HepG2 (cell line): ENCODE measurements around the gene RHO. TPM values are rescaled to one million over a fixed set of nuclear protein-coding genes. Genes with fewer than 3 reads are reported as not detected.

Experiments used
- ATAC-seq: fragments of 200-7000 bp; cut with Tn5 transposase; 3 replicates; pipeline ENCODE4 v1.9.1; 2020; ENCODE audit warnings: mild to moderate bottlenecking, moderate library complexity
- BruUV-seq: library from RNA; stranded (reverse); fragments of 400-500 nt; replicated peaks from 2 replicates; lab custom pipeline; 2021; lab: Mats Ljungman, UMichigan
- CTCF ChIA-PET: fragments of 300-600 bp; formaldehyde crosslinking; extraction: SDS; loops from one replicate; lab custom pipeline; 2021; ENCODE audit warnings: low total read pairs, inconsistent platforms, low intra/inter-chr PET ratio; lab: Yijun Ruan, JAX
- POLR2A ChIA-PET: fragments of 350-600 bp; sonication (Branson Sonifier 250); formaldehyde crosslinking; loops from one replicate; lab custom pipeline; 2020; ENCODE audit warnings: antibody characterized with exemption, inconsistent platforms; lab: Yijun Ruan, JAX
- DNase-seq: peaks from one replicate; pipeline ENCODE4 v3.0.0-alpha.2; 2015; ENCODE audit warnings: low spot score
- FAIRE-seq: peaks from 3 replicates; lab custom pipeline; 2011; peaks lifted over from hg19 to GRCh38; lab: Jason Lieb, UNC
- H2AFZ ChIP-seq: one replicate; pipeline ENCODE4 v1.6.1; 2011; ENCODE audit warnings: low read length, inconsistent platforms
- H3K27ac ChIP-seq: fragments of 300-600 bp; 3 replicates; pipeline ENCODE4 v1.8.0; 2011; ENCODE audit warnings: mixed run types, mild to moderate bottlenecking, mixed read lengths, low read length, inconsistent platforms; ENCODE audit not compliant: insufficient read depth; ENCODE audit errors: extremely low read length
- H3K27me3 ChIP-seq, 2 experiments: fragments of 200-600 bp in 1 of 2; 2 replicates in 1 of 2; 3 replicates in 1 of 2; pipeline versions ENCODE4 v1.6.0 to v1.8.0; 2011; ENCODE audit warnings: low read length in 2 of 2, mild to moderate bottlenecking in 2 of 2, moderate library complexity in 2 of 2, inconsistent platforms in 1 of 2; ENCODE audit not compliant: insufficient read depth in 2 of 2, control insufficient read depth in 1 of 2
- H3K36me3 ChIP-seq, 2 experiments: fragments of 200-600 bp in 1 of 2; replicated peaks in 1 of 2; 2 replicates in 1 of 2; 3 replicates in 1 of 2; pipeline versions ENCODE4 v1.5.1 to v1.8.0; 2011; ENCODE audit warnings: low read length in 2 of 2, inconsistent platforms in 1 of 2; ENCODE audit not compliant: insufficient read depth in 2 of 2, control insufficient read depth in 1 of 2
- H3K4me1 ChIP-seq: 2 replicates; pipeline ENCODE4 v1.5.1; 2012; ENCODE audit warnings: low read length, inconsistent platforms; ENCODE audit not compliant: insufficient read depth
- H3K4me2 ChIP-seq: 2 replicates; pipeline ENCODE4 v1.6.0; 2011; ENCODE audit warnings: low read depth, low read length, inconsistent platforms
- H3K4me3 ChIP-seq, 3 experiments: fragments of 200-600 bp in 1 of 3; sonication (generic), shearing (Covaris generic) in 1 of 3; replicated peaks in 1 of 3; 2 replicates each; pipeline ENCODE4 v1.5.1; 2011 to 2016; ENCODE audit warnings: low read length in 3 of 3, inconsistent platforms in 2 of 3, low read depth in 2 of 3, mild to moderate bottlenecking in 2 of 3, control low read depth in 1 of 3, mixed read lengths in 1 of 3; ENCODE audit not compliant: insufficient read depth in 1 of 3
- H3K79me2 ChIP-seq: one replicate; pipeline ENCODE4 v1.6.1; 2011; ENCODE audit warnings: low read length, inconsistent platforms; ENCODE audit not compliant: insufficient read depth
- H3K9ac ChIP-seq: 2 replicates; pipeline ENCODE4 v1.6.0; 2011; ENCODE audit warnings: mild to moderate bottlenecking, low read depth, low read length, inconsistent platforms; ENCODE audit not compliant: insufficient read depth
- H3K9me3 ChIP-seq: 2 replicates; pipeline ENCODE4 v1.5.1; 2012; ENCODE audit warnings: mild to moderate bottlenecking, low read length
- H4K20me1 ChIP-seq: 2 replicates; pipeline ENCODE4 v1.6.0; 2011; ENCODE audit warnings: inconsistent platforms, mild to moderate bottlenecking, low read length, moderate library complexity; ENCODE audit not compliant: insufficient read depth
- ARNT2 ChIP-seq: sonication (generic); formaldehyde crosslinking; IDR thresholded peaks from 2 replicates; pipeline ENCODE4 v1.8.0; 2022; ENCODE audit warnings: mild to moderate bottlenecking, low read depth, missing genetic modification reagents, moderate library complexity
- CREBL2 ChIP-seq: sonication (generic); formaldehyde crosslinking; IDR thresholded peaks from 2 replicates; pipeline ENCODE4 v1.8.1; 2023; ENCODE audit warnings: missing genetic modification reagents, mild to moderate bottlenecking, borderline replicate concordance
- HDAC1 ChIP-seq: sonication (generic); formaldehyde crosslinking; IDR thresholded peaks from 2 replicates; pipeline ENCODE4 v1.5.1; 2020; ENCODE audit warnings: mild to moderate bottlenecking, missing genetic modification reagents
- NFAT5 ChIP-seq: sonication (generic); formaldehyde crosslinking; IDR thresholded peaks from 2 replicates; pipeline ENCODE4 v1.4.0; 2020; ENCODE audit warnings: missing genetic modification reagents
- NR2F2 ChIP-seq: IDR thresholded peaks from 2 replicates; pipeline ENCODE4 v1.6.1; 2012; ENCODE audit warnings: low read depth, inconsistent platforms, borderline replicate concordance
- PAXIP1 ChIP-seq: sonication (generic); formaldehyde crosslinking; conservative IDR thresholded peaks from 2 replicates; pipeline ENCODE4 v1.4.0; 2020; ENCODE audit warnings: mild to moderate bottlenecking, missing genetic modification reagents, moderate library complexity
- ZBTB43 ChIP-seq: sonication (generic); formaldehyde crosslinking; conservative IDR thresholded peaks from 2 replicates; pipeline ENCODE4 v1.4.0; 2020; ENCODE audit warnings: missing genetic modification reagents
- ZNF274 ChIP-seq: sonication (generic); formaldehyde crosslinking; IDR thresholded peaks from 2 replicates; pipeline ENCODE4 v1.5.1; 2020; ENCODE audit warnings: mild to moderate bottlenecking, missing genetic modification reagents
- ZNF503 ChIP-seq: sonication (generic); formaldehyde crosslinking; IDR thresholded peaks from 2 replicates; pipeline ENCODE4 v1.4.0; 2020; ENCODE audit warnings: missing genetic modification reagents
- WGBS: methylation state at CpG from one replicate; pipeline ENCODE4 v1.1.6; 2017; ENCODE audit warnings: low lambda C conversion rate; 5-methylcytosine and 5-hydroxymethylcytosine counted together
- in situ Hi-C: cut with HindIII; loops from 2 replicates; pipeline ENCODE4 v1.10.0; 2017; ENCODE audit warnings: low pct_unique_long_range_greater_than_20kb; ENCODE audit not compliant: extremely low pct_ligation_motif_present
- intact Hi-C: fragments of 100-400 bp; cut with micrococcal nuclease; formaldehyde crosslinking; loops from one replicate; pipeline ENCODE4 v1.10.0; 2022; ENCODE audit not compliant: unreplicated experiment
- polyA plus RNA-seq, 8 experiments: library from polyadenylated mRNA; depleted of rRNA in 3 of 8; stranded (reverse) in 7 of 8; unstranded in 1 of 8; fragments of >200 nt; fragmentation: Illumina TruSeq in 4 of 8; extraction: Trizol in 4 of 8; gene quantifications; 2 replicates each; pipeline versions ENCODE4 v1.2.1 to v1.2.3, GENCODE V29; 2011 to 2016; ENCODE audit warnings: low read depth in 4 of 8, missing spikeins in 1 of 8, mixed read lengths in 1 of 8; ENCODE audit not compliant: insufficient read depth in 1 of 8
- total RNA-seq, 5 experiments: library from RNA; depleted of rRNA; stranded (reverse); fragments of >200 nt; fragmentation: Illumina TruSeq; extraction: Trizol; gene quantifications; 2 replicates each; pipeline ENCODE4 v1.2.3, GENCODE V29; 2016; ENCODE audit warnings: low read depth in 1 of 5

RHO gene
- total and polyA plus RNA-seq, 2 of the 13 experiments (the other 11 are each of a cell fraction or from before 2014, with no cell fraction given), result not detected

- H3K4me3 ChIP-seq, result no peak overlapping the region
- no peak overlapping the region for H3K9ac ChIP-seq
- peaks cover 48% of the 10 kb centered on the region for H3K4me1 ChIP-seq
- BruUV-seq, result no TSS peak
- CTCF ChIA-PET, result no interaction called here
- no peak overlapping the region for H3K4me2 ChIP-seq
- FAIRE-seq, result no peak
- H3K27ac ChIP-seq, result no peak overlapping the region
- no peak for ATAC-seq
- intact Hi-C loops, result no loop called here
- no peak for DNase-seq
- H2AFZ ChIP-seq, result no peak overlapping the region
- no peaks in the 10 kb centered on the region for H3K9me3 ChIP-seq
- no peaks in the 10 kb centered on the region for H4K20me1 ChIP-seq
- in situ Hi-C loops, result no loop called here
- H3K27me3 ChIP-seq, result no peaks in the 10 kb centered on the region; a peak in 1 of 5 replicates
- POLR2A ChIA-PET, result no interaction called here
- H3K36me3 ChIP-seq, result no peaks in the 10 kb centered on the region
- no peaks in the 10 kb centered on the region for H3K79me2 ChIP-seq
- no peak for TF ChIP-seq NR2F2
- no peak for TF ChIP-seq PAXIP1 (CRISPR knock-in tag)
- TF ChIP-seq ARNT2 (CRISPR knock-in tag), result no peak
- no peak for TF ChIP-seq NFAT5 (CRISPR knock-in tag)
- TF ChIP-seq ZNF274, result no peak
- TF ChIP-seq ZNF503 (CRISPR knock-in tag), result no peak
- TF ChIP-seq CREBL2 (CRISPR knock-in tag), result no peak
- TF ChIP-seq ZBTB43 (CRISPR knock-in tag), result no peak
- TF ChIP-seq HDAC1 (CRISPR knock-in tag), result no peak
- TF ChIP-seq, all 625 proteins: peak for 0
- WGBS, result 78% methylated on average over 6 of the region's 11 CpGs
Observed at GRCh38 chr3:129527262-129527661, 1.2 kb upstream of the RHO start.
